ENCODE measurements around the gene NLRP6.
"Not testable (repeated sequence)": the region's sequence is repeated elsewhere in the genome, so short reads cannot be mapped to it uniquely, and the experiment has no call there.

Gene NLRP6

DNA sequence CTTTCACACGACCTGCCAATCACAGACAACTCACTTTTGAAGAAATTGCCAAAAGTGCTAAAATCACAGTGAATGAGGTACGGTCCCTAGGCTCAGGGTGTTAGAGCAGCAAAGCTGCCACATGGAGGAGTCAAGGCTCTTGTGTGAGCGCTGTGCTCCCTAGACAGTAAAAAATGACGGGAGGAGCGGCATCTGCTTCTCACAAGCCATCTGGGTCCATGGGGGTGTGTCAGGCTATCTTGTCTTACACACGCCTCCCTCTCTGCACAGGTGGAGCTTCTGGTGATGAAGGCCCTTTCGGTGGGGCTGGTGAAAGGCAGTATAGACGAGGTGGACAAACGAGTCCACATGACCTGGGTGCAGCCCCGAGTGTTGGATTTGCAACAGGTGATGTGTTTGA lies 26.7 kb upstream of the NLRP6 start:
- Mint-ChIP-seq H3K27me3 (no peaks in the 10 kb centered on the region), H3K4me1 (peaks cover 18% of the 10 kb centered on the region), H3K36me3 (peaks cover 22% of the 10 kb centered on the region), H3K9me3 (no peaks in the 10 kb centered on the region), H3K4me3 (no peak overlapping the region), H3K27ac (peak overlapping the region; percentile 23)

DNA sequence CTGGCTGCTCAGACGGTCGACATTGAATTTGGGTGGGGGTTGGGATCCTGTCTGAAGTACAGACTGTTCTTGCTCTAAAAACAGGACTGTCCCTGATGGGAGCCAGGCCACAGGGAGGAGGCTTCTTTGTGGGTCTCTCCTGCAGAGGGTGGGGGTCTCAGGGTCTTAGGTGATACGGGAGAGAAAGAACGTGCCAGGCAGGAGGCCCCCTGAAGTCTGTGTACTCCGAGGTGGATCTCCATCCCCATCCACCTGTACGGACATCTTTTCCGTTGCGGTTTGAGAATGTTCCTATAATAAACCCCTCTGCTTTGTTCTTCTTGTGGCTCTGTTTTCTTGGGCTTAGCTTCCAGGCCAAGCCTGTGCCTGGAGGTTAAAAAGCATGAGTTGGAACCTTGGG lies 25.5 kb upstream of the NLRP6 start:
- Mint-ChIP-seq H3K27ac (no peak overlapping the region), H3K36me3 (peaks cover 19% of the 10 kb centered on the region), H3K9me3 (no peaks in the 10 kb centered on the region), H3K27me3 (no peaks in the 10 kb centered on the region), H3K4me1 (peaks cover 18% of the 10 kb centered on the region), H3K4me3 (no peak overlapping the region)

DNA sequence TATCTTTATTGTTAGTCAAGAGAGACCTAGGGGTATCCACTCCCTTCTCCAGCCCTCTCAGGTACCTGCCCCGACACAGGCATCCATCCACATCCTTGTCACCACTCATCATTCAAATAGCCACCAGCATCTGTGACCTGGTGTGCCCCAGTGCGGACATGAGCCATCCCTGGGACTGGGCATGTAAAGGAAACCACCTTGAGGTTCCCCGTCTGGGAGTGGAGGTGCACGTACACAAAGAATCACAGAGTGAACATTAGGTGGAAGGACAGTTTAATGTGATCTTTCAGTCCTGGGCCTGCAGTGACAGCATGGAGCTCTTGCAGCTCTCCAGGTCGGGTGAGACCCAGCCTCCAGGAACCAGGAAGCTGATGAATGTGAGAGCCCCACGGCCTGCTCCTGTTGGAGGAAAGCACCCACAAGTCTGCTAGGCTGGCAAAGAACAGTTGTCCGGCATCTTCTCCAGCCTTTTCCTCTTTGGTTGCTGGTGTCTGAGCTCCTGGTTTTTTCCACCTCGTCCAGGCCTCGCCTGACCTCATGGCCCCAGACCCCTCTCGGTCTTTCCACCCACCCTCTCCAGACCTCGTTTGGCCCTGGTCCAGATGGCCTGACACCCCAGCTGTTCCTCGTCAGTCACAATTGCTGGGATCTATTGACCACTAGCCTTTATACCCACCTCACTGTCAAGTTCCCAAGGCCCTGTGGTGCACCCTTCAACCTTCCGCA lies 24.9 kb upstream of the NLRP6 start:
- H3K4me1 Mint-ChIP-seq: peaks cover 18% of the 10 kb centered on the region
- H3K27ac Mint-ChIP-seq: no peak overlapping the region
- H3K4me3 Mint-ChIP-seq: no peak overlapping the region
- H3K9me3 Mint-ChIP-seq: no peaks in the 10 kb centered on the region
- H3K27me3 Mint-ChIP-seq: no peaks in the 10 kb centered on the region
- H3K36me3 Mint-ChIP-seq: peaks cover 15% of the 10 kb centered on the region

DNA sequence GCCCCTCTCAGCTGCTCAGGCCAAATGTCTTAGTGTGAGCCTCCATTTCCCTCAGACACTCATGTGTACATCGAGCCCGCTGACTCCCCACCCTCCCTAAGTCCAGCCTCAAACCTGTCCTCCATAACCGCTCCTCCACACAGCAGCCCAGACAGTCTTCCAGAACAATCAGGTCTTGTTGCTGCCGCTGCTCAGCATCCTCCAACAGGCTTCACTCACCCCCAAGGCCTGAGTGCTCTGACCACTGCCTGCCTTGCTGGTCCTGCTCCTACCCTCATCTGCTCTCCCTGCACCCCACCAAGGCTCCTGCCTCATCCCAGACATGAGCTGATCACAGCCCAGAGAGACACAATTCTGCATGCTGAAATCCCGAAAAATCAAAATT lies 24.3 kb upstream of the NLRP6 start:
- Mint-ChIP-seq H3K27ac (peak overlapping the region; percentile 72), H3K4me1 (peaks cover 18% of the 10 kb centered on the region), H3K4me3 (no peak overlapping the region), H3K36me3 (peaks cover 15% of the 10 kb centered on the region), H3K27me3 (no peaks in the 10 kb centered on the region), H3K9me3 (no peaks in the 10 kb centered on the region)

DNA sequence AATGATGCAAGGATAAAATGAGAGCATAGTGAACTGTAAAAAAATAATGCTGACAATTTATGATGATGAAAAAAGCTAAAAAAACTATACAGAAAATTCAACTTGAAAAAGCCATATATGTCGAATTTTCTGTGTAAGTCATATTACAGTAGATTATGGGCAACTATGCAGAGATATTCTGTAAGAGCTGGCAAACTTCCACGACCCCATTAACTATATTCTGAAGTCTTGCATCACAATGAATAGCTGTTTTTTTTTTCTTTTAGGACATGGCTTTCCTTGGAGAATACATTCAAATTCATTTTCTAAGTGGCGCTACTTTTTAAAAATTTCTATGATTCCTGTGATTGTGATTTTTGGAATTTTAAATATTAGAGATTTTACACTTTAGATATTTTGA lies 23.0 kb upstream of the NLRP6 start:
- Mint-ChIP-seq H3K4me1 (peaks cover 14% of the 10 kb centered on the region), H3K27ac (no peak overlapping the region), H3K9me3 (no peaks in the 10 kb centered on the region), H3K36me3 (peaks cover 12% of the 10 kb centered on the region), H3K27me3 (no peaks in the 10 kb centered on the region), H3K4me3 (no peak overlapping the region)

DNA sequence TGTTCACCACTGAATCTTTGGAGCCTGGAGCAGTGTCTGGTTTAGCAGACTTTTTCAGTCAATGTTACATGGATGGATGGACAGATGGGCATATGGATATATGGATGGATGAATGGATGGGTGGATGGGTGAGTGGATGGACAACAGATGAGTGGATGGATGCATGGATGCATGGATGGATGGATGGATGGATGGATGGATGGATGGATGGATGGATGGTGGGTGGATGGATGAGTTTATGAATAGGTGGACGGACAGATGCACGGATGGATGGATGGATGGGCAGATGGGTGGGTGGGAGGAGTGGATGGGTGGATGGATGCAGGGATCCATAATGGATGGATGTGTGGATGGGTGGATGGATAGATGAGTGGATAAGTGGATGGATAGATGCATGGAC lies 22.4 kb upstream of the NLRP6 start:
- peak overlapping the region; percentile 66 for H3K27ac Mint-ChIP-seq
- H3K27me3 Mint-ChIP-seq: no peaks in the 10 kb centered on the region
- peaks cover 9% of the 10 kb centered on the region for H3K4me1 Mint-ChIP-seq
- H3K9me3 Mint-ChIP-seq: no peaks in the 10 kb centered on the region
- peaks cover 12% of the 10 kb centered on the region for H3K36me3 Mint-ChIP-seq
- no peak overlapping the region for H3K4me3 Mint-ChIP-seq

DNA sequence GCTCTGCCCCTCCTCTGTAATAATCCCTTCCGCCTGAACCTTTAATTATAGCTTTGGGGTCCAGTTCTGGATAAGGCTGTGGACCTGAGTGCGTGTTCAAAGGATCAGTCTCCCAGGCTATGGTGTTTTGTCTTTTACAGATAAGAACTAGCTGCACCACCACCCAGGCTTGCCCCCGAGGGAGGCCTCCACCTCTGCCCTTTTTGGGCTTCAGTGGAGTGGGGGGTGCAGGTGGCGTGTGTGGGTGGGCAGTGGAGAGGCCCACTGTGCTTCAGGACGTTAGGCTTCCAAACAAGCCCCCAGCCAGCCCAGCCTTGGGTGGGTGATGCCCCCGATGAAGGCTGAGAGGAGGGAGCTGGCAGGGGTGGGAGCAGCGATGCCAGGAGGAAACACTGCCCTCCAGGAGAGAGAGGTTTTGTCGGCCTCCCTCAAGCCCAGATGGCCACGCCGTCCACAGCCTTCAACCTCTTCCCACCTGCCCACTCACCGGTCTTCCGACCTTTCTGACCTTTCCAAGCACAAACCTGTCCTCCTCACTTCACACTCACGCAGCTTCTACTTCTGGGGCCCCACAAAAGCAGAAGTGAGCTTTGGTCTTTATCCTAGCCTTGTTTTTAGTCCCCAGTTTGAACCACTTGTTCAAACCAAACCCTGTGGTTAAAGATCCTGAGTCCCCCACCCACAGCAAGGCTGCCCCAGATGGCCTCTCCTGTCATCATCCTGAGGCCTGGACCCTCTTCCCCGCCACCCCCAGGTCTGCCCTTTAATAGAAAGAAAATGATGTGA lies 21.1 kb upstream of the NLRP6 start:
- Mint-ChIP-seq H3K9me3 (no peaks in the 10 kb centered on the region), H3K4me1 (no peaks in the 10 kb centered on the region), H3K27me3 (no peaks in the 10 kb centered on the region), H3K36me3 (peaks cover 7% of the 10 kb centered on the region), H3K4me3 (no peak overlapping the region), H3K27ac (no peak overlapping the region)

DNA sequence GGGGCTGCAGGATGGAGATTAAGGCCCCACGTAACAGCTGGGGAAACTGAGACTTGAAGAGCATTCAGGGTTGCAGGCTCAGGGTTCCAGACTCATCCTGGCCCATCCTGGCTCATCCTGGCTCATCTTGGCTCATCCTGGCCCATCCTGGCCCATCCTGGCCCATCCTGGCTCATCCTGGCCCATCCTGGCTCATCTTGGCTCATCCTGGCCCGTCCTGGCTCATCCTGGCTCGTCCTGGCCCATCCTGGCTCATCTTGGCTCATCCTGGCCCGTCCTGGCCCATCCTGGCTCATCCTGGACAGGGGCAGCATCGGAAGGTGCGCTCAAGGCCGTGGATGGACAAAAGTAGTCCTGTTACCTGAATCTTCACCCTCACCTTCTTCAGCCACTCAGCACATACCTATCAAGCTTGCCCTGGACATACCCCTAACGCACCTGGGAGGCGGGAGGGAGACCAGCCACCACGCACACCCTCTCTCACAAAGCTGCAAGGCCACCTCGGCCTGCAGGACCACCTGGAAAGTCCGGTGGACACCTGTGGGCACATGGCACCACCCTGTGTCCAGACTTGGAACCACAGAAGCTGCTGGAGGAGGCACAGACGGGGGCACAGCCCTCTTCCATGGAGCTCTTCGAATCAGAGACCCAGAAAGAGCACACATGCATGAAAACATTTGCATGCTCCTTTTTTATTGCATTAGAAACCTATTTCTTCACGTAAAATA lies 20.3 kb upstream of the NLRP6 start:
- peaks cover 2% of the 10 kb centered on the region for H3K36me3 Mint-ChIP-seq
- H3K4me3 Mint-ChIP-seq: no peak overlapping the region
- H3K27ac Mint-ChIP-seq: no peak overlapping the region
- H3K9me3 Mint-ChIP-seq: no peaks in the 10 kb centered on the region
- no peaks in the 10 kb centered on the region for H3K4me1 Mint-ChIP-seq
- H3K27me3 Mint-ChIP-seq: no peaks in the 10 kb centered on the region

DNA sequence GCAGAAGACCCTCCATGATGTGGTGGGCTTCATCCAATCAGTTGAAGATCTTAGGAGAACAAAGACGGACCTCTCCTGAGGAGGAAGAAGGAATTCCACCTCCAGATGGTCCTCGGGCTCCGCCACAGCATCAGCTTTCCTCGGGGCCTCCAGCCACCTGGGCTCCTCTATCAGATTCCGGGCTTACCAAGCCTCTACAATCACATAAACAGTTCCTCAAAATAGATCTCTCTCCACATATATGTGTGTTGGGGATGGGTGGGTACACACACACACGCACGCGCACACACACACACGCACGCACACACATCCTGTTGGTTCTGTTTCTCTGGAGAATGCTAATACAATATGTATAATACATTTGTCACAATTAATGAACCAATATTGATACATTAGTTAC lies 18.8 kb upstream of the NLRP6 start:
- Mint-ChIP-seq H3K4me3 (no peak overlapping the region), H3K27ac (no peak overlapping the region), H3K4me1 (no peaks in the 10 kb centered on the region), H3K27me3 (no peaks in the 10 kb centered on the region), H3K9me3 (no peaks in the 10 kb centered on the region), H3K36me3 (no peaks in the 10 kb centered on the region)

DNA sequence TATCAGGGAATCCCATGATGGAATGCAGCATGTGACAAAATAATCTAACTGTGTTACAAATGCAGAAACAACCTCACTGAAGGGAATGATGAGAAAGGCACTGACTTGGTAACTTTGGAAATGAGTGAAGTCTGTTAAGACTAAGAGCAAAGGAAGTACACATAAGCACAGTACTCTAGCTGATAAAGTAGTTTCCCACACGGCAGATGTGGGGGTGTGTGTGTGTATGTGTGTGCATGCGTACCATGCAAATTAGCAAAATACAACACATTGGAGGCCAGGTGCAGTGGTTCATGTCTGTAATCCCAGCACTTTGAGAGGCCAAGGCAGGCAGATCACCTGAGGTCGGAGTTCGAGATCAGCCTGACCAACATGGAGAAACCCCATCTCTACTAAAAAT lies 16.6 kb upstream of the NLRP6 start:
- no peaks in the 10 kb centered on the region for H3K27me3 Mint-ChIP-seq
- H3K27ac Mint-ChIP-seq: no peak overlapping the region
- no peak overlapping the region for H3K4me3 Mint-ChIP-seq
- no peaks in the 10 kb centered on the region for H3K9me3 Mint-ChIP-seq
- peaks cover 8% of the 10 kb centered on the region for H3K4me1 Mint-ChIP-seq
- no peaks in the 10 kb centered on the region for H3K36me3 Mint-ChIP-seq

DNA sequence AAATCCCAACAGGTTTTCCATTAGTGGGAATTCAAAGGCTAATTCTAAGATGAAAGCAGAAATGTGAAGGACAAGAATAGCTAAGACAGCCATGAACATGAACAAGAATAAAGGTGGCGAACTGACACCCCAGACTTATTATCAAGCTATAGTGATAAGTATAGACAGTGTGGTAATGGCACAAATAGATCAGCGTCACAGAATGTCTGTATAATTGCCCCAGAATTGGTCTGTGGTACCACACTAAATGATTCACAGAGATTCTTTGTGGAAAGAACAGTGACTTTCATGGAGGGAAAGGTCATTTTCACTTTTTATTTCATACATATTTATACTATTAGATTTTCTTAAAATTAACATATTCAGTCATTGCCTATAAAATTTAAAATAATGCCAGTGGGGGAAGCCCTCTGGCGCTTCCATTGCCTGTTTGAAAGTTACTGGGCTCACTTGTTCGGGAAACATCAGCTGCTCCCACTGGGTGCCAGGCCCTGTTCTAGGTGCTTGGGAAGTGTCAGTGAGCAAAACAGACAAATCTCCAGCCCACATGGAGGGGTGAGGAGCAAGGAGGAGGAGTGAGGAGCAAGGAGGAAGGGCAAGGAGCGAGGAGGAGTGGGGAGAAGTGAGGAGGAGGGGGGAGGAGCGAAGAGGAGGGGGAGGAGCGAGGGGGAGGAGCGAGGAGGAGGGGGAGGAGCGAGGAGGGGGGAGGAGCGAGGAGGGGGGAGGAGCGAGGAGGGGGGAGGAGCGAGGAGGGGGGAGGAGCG lies 11.3 kb upstream of the NLRP6 start:
- no peaks in the 10 kb centered on the region for H3K27me3 Mint-ChIP-seq
- peaks cover 44% of the 10 kb centered on the region for H3K4me1 Mint-ChIP-seq
- H3K27ac Mint-ChIP-seq: peak overlapping the region; percentile 98
- H3K4me3 Mint-ChIP-seq: peak overlapping the region; percentile 74
- H3K36me3 Mint-ChIP-seq: no peaks in the 10 kb centered on the region
- H3K9me3 Mint-ChIP-seq: no peaks in the 10 kb centered on the region

DNA sequence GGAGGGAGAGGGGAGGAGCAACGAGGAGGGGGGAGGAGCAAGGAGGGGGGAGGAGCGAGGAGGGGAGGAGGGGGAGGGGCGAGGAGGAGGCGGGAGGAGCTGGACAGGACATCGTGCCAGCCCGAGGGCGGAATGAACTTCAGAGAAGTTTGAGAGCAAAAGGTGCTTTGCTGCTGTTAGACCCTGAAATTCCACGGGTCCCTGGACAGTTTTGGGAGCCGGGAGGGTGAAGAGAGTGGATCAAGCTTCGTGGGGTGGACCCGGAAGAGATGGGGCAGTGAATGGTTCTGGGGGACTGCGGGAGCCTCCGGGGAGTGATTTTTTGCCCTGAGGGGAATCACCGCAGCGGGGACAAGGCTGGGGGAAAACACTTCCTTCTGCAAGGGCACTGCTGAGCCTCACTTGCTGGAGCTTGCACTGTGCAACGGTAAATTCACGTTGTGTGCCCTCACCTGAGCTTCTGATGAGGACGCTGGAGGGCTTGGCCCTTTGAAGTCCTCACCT lies 10.7 kb upstream of the NLRP6 start:
- Mint-ChIP-seq H3K27me3 (no peaks in the 10 kb centered on the region), H3K4me3 (peak overlapping the region; percentile 93), H3K36me3 (no peaks in the 10 kb centered on the region), H3K27ac (peak overlapping the region; percentile 98), H3K9me3 (no peaks in the 10 kb centered on the region), H3K4me1 (peaks cover 44% of the 10 kb centered on the region)

DNA sequence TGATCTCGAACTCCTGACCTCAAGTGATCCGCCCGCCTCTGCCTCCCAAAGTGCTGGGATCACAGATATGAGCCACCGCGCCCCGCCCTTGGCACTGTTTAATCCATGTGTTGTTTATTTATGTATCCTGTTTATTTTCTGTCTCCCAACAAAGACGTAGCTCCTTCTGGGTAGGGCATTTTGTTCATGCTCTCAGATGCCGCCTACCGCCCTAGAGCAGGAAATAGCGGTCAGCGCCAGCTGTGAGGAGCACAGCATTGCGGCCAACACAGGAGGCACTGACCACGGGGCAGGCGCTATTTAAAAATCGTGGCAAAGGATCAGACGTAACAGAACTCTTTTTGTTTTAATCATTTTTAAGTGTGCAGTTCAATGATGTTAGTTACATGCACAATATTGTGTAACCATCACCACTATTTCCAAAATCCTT lies 9.5 kb upstream of the NLRP6 start:
- peak overlapping the region; percentile 98 for H3K27ac Mint-ChIP-seq
- not testable (repeated sequence) for H3K9me3 Mint-ChIP-seq, H3K36me3 Mint-ChIP-seq, H3K27me3 Mint-ChIP-seq
- peak overlapping the region; percentile 93 for H3K4me3 Mint-ChIP-seq
- peaks cover 44% of the 10 kb centered on the region for H3K4me1 Mint-ChIP-seq

DNA sequence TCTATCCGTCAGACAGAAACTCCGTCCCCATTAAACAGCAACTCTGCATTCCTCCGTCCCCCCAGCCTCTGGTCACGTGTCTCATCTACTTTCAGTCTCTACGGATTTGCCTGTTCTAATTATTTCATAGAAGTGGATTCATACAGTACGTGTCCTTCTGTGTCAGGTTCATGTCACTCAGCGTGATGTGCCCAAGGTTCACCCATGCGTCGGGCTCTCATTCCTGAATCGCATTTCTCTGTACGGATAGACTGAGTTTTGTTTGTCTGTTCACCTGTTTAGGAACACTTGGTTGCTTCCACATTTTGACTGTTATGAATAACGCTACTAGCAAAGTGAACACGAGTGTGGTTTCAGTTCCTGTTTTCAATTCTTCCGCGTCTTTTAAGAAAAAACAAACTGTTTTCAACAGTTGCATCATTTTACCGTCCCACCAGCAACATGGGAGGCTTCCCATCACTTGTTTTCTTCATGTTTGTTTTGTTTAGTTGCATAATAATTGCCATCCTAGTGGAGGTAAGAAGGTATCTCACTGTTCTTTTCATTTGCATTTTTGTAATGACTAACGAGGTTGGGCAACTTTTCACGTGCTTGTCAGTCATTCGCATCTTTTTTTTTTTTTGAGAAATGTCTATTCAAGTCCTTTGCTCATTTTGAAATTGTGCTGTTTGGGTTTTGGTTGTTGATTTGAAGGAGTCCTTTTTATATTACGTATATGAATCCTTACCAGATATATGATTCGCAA lies 8.9 kb upstream of the NLRP6 start:
- Mint-ChIP-seq H3K27ac (peak overlapping the region; percentile 98), H3K4me3 (peak overlapping the region; percentile 93), H3K4me1 (peaks cover 44% of the 10 kb centered on the region), H3K9me3 (no peaks in the 10 kb centered on the region), H3K36me3 (no peaks in the 10 kb centered on the region), H3K27me3 (no peaks in the 10 kb centered on the region)

All from activated naive CD4-positive, alpha-beta T cell treated with anti-CD3 and anti-CD28 coated beads, Interleukin-2, amount 50 U/mL, for 24 hours (primary cell).